Activated CD4-positive, alpha-beta T cell treated with anti-CD3 and anti-CD28 coated beads for 24 hours (primary cell): ENCODE results near the gene CIB1.
A peak's percentile ranks its signal among the peaks of the same experiment; 100 is the strongest.
"Not testable (repeated sequence)": the region's sequence is repeated elsewhere in the genome, so short reads cannot be mapped to it uniquely, and the experiment has no call there.

ENCODE experiments used
- DNase-seq, 2 donors: peaks; one replicate each; pipeline ENCODE4 v3.0.0-alpha.2; 2020; ENCODE audit warnings: low read depth in 2 of 2

The CIB1 gene

GRCh38 chr15:90233387-90234095 is at the start of gene CIB1:
TSS of gene CIB1 (minus strand) at chr15:90233941. CDS start at chr15:90233885, 56 bp downstream.
- DNase-seq, result peak; percentile 95 to 96

- DNase-seq, result not testable (repeated sequence)
These were observed 47.9 kb upstream of the CIB1 start for GRCh38 chr15:90281637-90282036.

GRCh38 chr15:90280743-90281142 is 47.0 kb upstream of the CIB1 start:
- DNase-seq, result not testable (repeated sequence)

- DNase-seq, result not testable (repeated sequence)
These were observed 44.7 kb upstream of the CIB1 start for GRCh38 chr15:90278467-90278866.

- no peak for DNase-seq
These were observed 37.9 kb upstream of the CIB1 start for GRCh38 chr15:90271459-90272166.

- no peak for DNase-seq
These were observed 36.9 kb upstream of the CIB1 start for GRCh38 chr15:90270502-90271150.

GRCh38 chr15:90268415-90268814 is 34.7 kb upstream of the CIB1 start:
- no peak for DNase-seq

- DNase-seq, result no peak
These were observed 32.7 kb upstream of the CIB1 start for GRCh38 chr15:90266485-90266884.

- DNase-seq, result peak in 1 of 2 donors; percentile 31
These were observed 32.3 kb upstream of the CIB1 start for GRCh38 chr15:90266061-90266431.

GRCh38 chr15:90265271-90266060 is 31.7 kb upstream of the CIB1 start, which contains the start of gene NGRN:
TSS of gene NGRN (plus strand) at chr15:90265672. CDS start at chr15:90265713, 41 bp downstream.
- DNase-seq, result peak; percentile 84 to 85

GRCh38 chr15:90264671-90265070 is 30.9 kb upstream of the CIB1 start:
- DNase-seq, result no peak

- DNase-seq, result no peak
These were observed 28.7 kb upstream of the CIB1 start for GRCh38 chr15:90262426-90262825.

GRCh38 chr15:90261811-90262210 is 28.1 kb upstream of the CIB1 start:
- DNase-seq, result no peak

- DNase-seq, result not testable (repeated sequence)
These were observed 27.0 kb upstream of the CIB1 start for GRCh38 chr15:90260731-90261130.

GRCh38 chr15:90259524-90259923 is 25.8 kb upstream of the CIB1 start:
- DNase-seq, result no peak

- DNase-seq, result no peak
These were observed 24.0 kb upstream of the CIB1 start for GRCh38 chr15:90257776-90258175.

- peak; percentile 50 to 92 for DNase-seq
These were observed 15.6 kb upstream of the CIB1 start, which contains the start of gene TTLL13 for GRCh38 chr15:90249203-90249863. TSS of gene TTLL13 (plus strand) at chr15:90249556. CDS start at chr15:90250631, 1,075 bp downstream.

- DNase-seq, result no peak
These were observed 15.1 kb upstream of the CIB1 start for GRCh38 chr15:90248789-90249202.

- DNase-seq, result no peak
These were observed 10.3 kb upstream of the CIB1 start for GRCh38 chr15:90243943-90244639.
